ENCODE measurements around the gene SERTAD1. TPM values are rescaled to one million over a fixed set of nuclear protein-coding genes. Genes with fewer than 3 reads are reported as not detected.

SERTAD1 gene
- total and polyA plus RNA-seq, 8 donors, result 8.6 to 36.5 (median 11.2) TPM; not detected in 1

- no peaks in the 10 kb centered on the region for H3K9me3 ChIP-seq
- no peaks in the 10 kb centered on the region for H3K27me3 ChIP-seq
- H3K36me3 ChIP-seq, result no peaks in the 10 kb centered on the region
- intact Hi-C loops (cut with DNase I; ENCODE audit: low total_unique reads), result no loop called here
- TF ChIP-seq CTCF (IDR thresholded peaks at IDR 0.05), result no peak
- no peak for TF ChIP-seq POLR2A (IDR thresholded peaks at IDR 0.05)
- TF ChIP-seq POLR2AphosphoS5 (IDR thresholded peaks at IDR 0.05), result no peak
- TF ChIP-seq EP300 (IDR thresholded peaks at IDR 0.05), result no peak
- WGBS, 5 donors, result 41 to 52% (median 42%) methylated on average over 17 to 22 of the region's 22 CpGs
- DNase-seq, result no peak
- no peak overlapping the region for H3K27ac ChIP-seq
- H3K4me3 ChIP-seq, result no peak overlapping the region
- H3K4me1 ChIP-seq, result peaks cover 0 to 29% (median 23%) of the 10 kb centered on the region in 4 donors
These were observed 17.8 kb downstream of the SERTAD1 start for GRCh38 chr19:40407714-40408597.

GRCh38 chr19:40403262-40403984 is 22.4 kb downstream of the SERTAD1 start:
- Histone ChIP-seq H3K4me1 (peaks cover 0 to 28% (median 23%) of the 10 kb centered on the region in 4 donors), H3K36me3 (no peaks in the 10 kb centered on the region), H3K27ac (peak overlapping the region; percentile 79 to 91 (median 84)), H3K9me3 (no peaks in the 10 kb centered on the region), H3K4me3 (peak overlapping the region; percentile 51 to 75 (median 63)), H3K27me3 (no peaks in the 10 kb centered on the region)
- intact Hi-C loops (cut with DNase I; ENCODE audit: low total_unique reads), result no loop called here
- TF ChIP-seq POLR2A (IDR thresholded peaks at IDR 0.05) (no peak), EP300 (IDR thresholded peaks at IDR 0.05) (no peak), POLR2AphosphoS5 (IDR thresholded peaks at IDR 0.05) (peak in 2 of 3 donors; percentile 37 to 43)
- peak; percentile 90 to 95 for DNase-seq
- 0 to 1% (median 0%) methylated on average over 16 to 41 of the region's 41 CpGs for WGBS, 5 donors

GRCh38 chr19:40400559-40400958 is 25.2 kb downstream of the SERTAD1 start:
- 40 to 58% (median 56%) methylated on average over 2 to 3 of the region's 3 CpGs for WGBS, 5 donors
- Histone ChIP-seq H3K27me3 (no peaks in the 10 kb centered on the region), H3K27ac (no peak overlapping the region), H3K4me3 (no peak overlapping the region), H3K36me3 (peaks cover 0 to 21% (median 11%) of the 10 kb centered on the region in 4 donors), H3K9me3 (no peaks in the 10 kb centered on the region), H3K4me1 (peaks cover 0 to 28% (median 21%) of the 10 kb centered on the region in 4 donors)
- no peak for DNase-seq
- intact Hi-C loops (cut with DNase I; ENCODE audit: low total_unique reads), result no loop called here
- TF ChIP-seq POLR2AphosphoS5 (IDR thresholded peaks at IDR 0.05) (no peak), EP300 (IDR thresholded peaks at IDR 0.05) (no peak), POLR2A (IDR thresholded peaks at IDR 0.05) (no peak)

- Histone ChIP-seq H3K4me3 (no peak overlapping the region), H3K9me3 (no peaks in the 10 kb centered on the region), H3K27ac (no peak overlapping the region), H3K27me3 (no peaks in the 10 kb centered on the region), H3K4me1 (peaks cover 0 to 17% (median 12%) of the 10 kb centered on the region in 4 donors), H3K36me3 (peaks cover 0 to 21% (median 11%) of the 10 kb centered on the region in 4 donors)
- 31 to 54% (median 35%) methylated on average over 43 to 49 of the region's 49 CpGs for WGBS, 5 donors
- peak; percentile 44 to 86 for DNase-seq
- TF ChIP-seq EP300 (IDR thresholded peaks at IDR 0.05), result no peak
- TF ChIP-seq POLR2AphosphoS5 (IDR thresholded peaks at IDR 0.05), result no peak
- TF ChIP-seq POLR2A (IDR thresholded peaks at IDR 0.05), result no peak
- TF ChIP-seq CTCF (IDR thresholded peaks at IDR 0.05), result no peak
- intact Hi-C loops (cut with DNase I; ENCODE audit: low total_unique reads), result no loop called here
These were observed 27.2 kb downstream of the SERTAD1 start for GRCh38 chr19:40398417-40399131.

- Histone ChIP-seq H3K4me3 (no peak overlapping the region), H3K27ac (no peak overlapping the region), H3K9me3 (no peaks in the 10 kb centered on the region), H3K4me1 (peaks cover 0 to 18% (median 3%) of the 10 kb centered on the region in 4 donors), H3K36me3 (peaks cover 0 to 21% (median 11%) of the 10 kb centered on the region in 4 donors), H3K27me3 (no peaks in the 10 kb centered on the region)
- intact Hi-C loops (cut with DNase I; ENCODE audit: low total_unique reads), result no loop called here
- 92 to 97% (median 96%) methylated on average over 21 to 22 of the region's 22 CpGs for WGBS, 5 donors
- DNase-seq, result no peak
- TF ChIP-seq POLR2AphosphoS5 (IDR thresholded peaks at IDR 0.05) (no peak), EP300 (IDR thresholded peaks at IDR 0.05) (no peak), POLR2A (IDR thresholded peaks at IDR 0.05) (no peak), CTCF (IDR thresholded peaks at IDR 0.05) (no peak)
These were observed 28.3 kb downstream of the SERTAD1 start for GRCh38 chr19:40397568-40397906.
